NOMO-1 (cell line): ENCODE data around the gene ABHD16B.
"Not testable (repeated sequence)": the region's sequence is repeated elsewhere in the genome, so short reads cannot be mapped to it uniquely, and the experiment has no call there.

Experiments
- DNase-seq, 2 experiments: peaks; one replicate each; lab custom pipeline; 2025; ENCODE audit not compliant: unreplicated experiment in 2 of 2; lab: John Stamatoyannopoulos, UW

ABHD16B gene

GRCh38 chr20:63854069-63854765 is 7.1 kb upstream of the ABHD16B start:
- DNase-seq = no peak

GRCh38 chr20:63854766-63855362 is 6.4 kb upstream of the ABHD16B start:
- DNase-seq = no peak

GRCh38 chr20:63855363-63856097 is 5.8 kb upstream of the ABHD16B start:
- no peak for DNase-seq

- no peak for DNase-seq
These were observed 5.2 kb upstream of the ABHD16B start for GRCh38 chr20:63856098-63856511.

- DNase-seq = no peak
These were observed 3.4 kb upstream of the ABHD16B start for GRCh38 chr20:63857764-63858392.

- no peak for DNase-seq
These were observed 2.7 kb upstream of the ABHD16B start for GRCh38 chr20:63858393-63859165.

DNA sequence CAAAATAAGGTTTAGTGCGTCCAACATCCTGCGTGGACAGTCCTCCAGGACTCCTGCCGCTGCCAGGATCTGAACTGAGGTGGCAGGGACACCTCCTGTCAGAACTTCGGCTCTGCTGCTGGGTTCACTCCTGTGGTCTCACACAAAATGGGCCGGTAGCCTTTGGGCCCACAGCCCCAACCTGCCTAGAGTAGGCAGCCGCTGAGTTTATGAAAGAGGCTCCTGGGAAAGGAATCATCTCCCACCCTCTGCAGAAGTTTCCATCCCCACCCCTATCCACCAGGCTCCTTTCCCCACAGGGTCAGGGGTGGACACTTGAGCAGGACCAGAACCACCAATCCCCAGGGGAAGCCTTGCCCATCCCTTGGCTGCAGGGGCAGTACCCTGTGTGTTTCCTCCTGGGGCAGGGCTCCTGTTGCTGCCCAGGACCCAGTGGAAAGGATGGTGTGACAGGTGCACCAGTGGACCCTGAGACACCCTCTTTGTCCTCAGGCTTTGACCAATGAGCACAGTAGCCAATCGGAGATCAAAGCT is 2.1 kb upstream of the ABHD16B start:
- DNase-seq = no peak

- DNase-seq = peak; percentile 60 to 74
These were observed 810 bp upstream of the ABHD16B start for GRCh38 chr20:63860325-63861051.

DNA sequence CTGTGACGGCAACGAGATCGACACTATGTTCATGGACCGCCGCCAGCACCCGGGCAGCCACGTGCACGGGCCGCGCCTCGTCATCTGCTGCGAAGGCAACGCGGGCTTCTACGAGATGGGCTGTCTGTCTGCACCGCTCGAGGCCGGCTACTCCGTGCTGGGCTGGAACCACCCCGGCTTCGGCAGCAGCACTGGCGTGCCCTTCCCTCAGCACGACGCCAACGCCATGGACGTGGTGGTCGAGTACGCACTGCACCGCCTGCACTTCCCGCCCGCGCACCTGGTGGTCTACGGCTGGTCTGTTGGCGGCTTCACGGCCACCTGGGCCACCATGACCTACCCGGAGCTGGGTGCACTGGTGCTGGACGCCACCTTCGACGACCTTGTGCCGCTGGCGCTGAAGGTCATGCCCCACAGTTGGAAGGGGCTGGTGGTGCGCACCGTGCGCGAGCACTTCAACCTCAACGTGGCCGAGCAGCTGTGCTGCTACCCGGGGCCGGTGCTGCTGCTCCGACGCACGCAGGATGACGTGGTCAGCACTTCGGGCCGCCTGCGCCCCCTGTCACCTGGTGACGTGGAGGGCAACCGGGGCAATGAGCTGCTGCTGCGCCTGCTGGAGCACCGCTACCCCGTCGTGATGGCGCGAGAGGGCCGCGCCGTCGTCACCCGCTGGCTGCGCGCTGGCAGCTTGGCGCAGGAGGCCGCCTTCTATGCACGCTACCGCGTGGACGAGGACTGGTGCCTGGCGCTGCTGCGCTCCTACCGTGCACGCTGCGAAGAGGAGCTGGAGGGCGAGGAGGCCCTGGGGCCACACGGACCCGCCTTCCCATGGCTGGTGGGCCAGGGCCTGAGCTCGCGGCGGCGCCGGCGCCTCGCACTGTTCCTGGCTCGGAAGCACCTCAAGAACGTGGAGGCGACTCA is 943 bp downstream of the ABHD16B start:
- DNase-seq = no peak

DNA sequence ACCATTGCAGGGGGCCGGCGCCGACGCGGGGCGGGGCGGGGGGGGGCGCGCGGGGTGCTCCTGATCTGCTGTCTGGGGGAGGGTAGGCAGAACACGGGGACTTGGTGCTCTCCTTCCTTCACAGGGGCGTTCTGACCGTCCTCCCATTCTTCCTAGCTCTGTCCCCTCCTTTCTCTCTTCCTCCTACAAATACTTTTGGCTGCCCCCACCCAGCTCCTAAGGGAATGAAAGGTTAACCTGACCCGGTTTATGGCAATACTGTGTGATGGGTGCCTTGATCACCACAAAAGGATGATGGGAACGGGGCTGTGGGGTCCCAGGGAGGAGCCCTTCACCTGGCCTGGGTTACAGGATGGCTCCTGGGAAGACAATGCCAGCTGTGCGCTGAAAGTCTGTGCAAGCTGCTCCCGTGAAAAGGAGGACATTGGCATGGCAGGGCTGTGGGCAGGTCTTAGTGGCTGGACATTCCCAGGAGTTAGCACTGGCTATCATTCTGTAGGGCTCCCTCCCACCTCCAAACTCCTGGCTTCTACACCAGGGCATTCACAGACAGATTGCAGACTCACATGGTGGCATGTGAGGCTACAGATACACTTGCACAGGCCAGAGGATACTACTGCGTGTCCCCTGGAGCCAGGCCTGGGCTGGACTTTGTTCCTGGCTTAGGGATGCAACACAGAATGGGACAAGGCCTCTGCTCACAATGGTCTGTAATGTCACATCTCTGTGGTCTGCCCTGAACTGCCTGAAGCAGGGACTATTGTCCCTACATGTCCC is 1.9 kb downstream of the ABHD16B start:
- DNase-seq = no peak

- DNase-seq = peak; percentile 96 to 98
These were observed 2.7 kb downstream of the ABHD16B start for GRCh38 chr20:63863798-63864544.

DNA sequence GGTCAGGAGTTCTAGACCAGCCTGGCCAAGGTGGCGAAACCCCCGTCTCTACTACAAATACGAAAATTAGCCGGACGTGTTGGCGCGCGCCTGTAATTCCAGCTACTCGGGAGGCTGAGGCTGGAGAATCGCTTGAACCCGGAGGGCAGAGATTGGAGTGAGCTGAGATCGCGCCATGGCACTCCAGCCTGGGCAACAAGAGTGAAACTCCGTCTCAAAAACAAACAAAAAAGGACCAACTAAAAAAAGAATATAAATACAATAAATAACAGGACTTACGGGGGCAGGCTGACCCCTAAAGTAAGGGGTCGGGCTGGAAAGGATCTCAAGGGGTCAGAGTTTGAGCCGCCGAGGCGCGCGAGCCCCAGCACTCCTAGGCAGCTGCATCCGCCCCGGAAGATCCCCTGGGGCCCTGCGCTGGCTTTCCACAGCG is 3.3 kb downstream of the ABHD16B start:
- peak in 1 of 2 experiments; percentile 75 for DNase-seq

DNA sequence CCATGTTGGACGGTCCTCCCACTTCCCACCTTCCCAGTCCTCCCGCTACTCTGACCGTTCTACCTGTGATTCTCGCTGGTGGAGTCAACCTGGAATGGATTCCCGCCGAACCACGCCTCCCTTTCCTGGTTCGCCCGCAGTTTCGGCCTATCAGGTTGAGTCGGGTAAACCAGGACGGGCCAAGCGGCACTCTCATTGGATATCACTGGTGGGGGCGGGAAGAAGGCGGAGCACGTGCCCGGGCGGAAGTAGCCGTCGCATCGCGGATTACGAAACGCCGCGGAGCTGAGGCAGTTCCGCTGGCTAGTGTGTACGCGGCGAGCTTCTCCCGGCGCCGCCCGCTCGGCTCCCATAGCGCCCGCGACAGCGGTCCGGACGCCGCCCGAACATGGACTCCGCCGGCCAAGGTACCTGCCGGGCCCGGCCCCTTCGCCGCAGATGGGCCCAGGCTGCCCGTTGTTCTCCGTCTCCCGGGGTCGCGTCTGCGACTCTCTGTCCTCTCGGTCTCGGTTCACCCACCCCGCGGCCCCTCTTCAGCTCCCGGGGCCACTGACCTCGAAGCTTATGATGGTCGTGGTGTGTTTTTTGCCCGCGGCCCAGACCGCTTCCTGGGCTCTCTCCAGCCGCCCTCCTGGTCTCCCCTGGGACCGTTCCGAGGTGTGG is 3.8 kb downstream of the ABHD16B start, which contains the start of gene TPD52L2:
Gene TPD52L2 (plus strand): TSS at position 293 of the 663 bp plus-strand sequence. CDS start 96 bp downstream, at position 389.
- peak; percentile 97 to 98 for DNase-seq

DNA sequence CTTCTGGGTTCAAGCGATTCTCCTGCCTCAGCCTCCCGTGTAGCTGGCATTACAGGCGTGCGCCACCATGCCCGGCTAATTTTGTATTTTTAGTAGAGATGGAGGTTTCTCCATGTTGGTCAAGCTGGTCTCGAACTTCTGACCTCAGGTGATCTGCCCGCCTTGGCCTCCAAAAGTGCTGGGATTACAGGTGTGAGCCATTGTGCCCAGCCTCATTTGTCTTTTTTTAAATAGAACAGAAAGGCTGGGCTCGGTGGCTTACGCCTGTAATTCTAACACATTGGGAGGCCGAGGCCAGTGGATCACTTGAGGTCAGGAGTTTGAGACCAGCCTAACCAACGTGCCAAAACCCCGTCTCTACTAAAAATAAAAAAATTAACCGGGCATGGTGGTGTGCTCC is 5.7 kb downstream of the ABHD16B start:
- DNase-seq = not testable (repeated sequence)

DNA sequence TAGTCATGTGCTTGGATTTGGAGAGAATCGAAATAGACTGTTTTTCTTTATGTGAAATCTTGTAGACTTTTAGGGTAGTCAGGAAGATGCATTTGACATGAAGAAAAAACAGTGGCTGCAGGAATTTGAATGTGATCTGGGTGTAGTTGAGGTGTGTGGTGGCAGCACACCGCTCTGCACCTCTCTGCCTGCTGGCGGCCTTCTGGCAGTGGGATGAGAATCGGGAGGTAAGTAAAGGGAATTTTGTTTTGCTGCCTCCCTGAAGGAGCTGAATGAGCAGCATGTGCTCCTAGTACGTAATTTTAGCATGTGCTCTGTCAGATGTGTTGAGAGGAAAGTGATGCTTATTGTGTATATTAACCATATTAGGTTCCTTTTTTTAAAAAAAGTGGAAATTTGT is 7.0 kb downstream of the ABHD16B start:
- no peak for DNase-seq

GRCh38 chr20:63873477-63873971 is 12.2 kb downstream of the ABHD16B start:
- DNase-seq = peak; percentile 86 to 96
